ENCODE results near the gene ZEB2.

The ZEB2 gene

DNA sequence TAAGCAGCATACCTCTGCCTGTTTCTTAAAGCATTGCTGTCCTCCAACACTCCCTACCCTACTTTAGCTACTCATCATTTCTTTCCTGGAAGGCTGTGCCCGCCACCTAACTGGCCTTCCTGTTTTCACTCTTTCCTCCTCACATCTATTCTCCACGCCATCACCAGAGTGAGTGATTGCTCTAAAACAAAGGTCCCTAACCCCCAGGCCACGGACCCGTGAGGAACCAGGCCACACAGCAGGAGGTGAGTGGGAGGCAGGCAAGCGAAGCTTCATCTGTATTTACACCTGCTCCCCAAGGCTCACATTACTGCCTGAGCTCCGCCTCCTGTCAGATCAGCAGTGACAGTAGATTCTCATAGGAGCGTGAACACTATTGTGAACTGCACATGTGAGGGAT, 13.3 kb upstream of the ZEB2 start:
- no peak for DNase-seq (ENCODE audit: low read depth)
- no peak overlapping the region for H3K4me3 ChIP-seq (ENCODE audit: low read length)
- TF ChIP-seq, protein P1, sequence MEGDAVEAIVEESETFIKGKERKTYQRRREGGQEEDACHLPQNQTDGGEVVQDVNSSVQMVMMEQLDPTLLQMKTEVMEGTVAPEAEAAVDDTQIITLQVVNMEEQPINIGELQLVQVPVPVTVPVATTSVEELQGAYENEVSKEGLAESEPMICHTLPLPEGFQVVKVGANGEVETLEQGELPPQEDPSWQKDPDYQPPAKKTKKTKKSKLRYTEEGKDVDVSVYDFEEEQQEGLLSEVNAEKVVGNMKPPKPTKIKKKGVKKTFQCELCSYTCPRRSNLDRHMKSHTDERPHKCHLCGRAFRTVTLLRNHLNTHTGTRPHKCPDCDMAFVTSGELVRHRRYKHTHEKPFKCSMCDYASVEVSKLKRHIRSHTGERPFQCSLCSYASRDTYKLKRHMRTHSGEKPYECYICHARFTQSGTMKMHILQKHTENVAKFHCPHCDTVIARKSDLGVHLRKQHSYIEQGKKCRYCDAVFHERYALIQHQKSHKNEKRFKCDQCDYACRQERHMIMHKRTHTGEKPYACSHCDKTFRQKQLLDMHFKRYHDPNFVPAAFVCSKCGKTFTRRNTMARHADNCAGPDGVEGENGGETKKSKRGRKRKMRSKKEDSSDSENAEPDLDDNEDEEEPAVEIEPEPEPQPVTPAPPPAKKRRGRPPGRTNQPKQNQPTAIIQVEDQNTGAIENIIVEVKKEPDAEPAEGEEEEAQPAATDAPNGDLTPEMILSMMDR (conservative IDR thresholded peaks at IDR 0.05; ENCODE audit: low read length) = no peak

DNA sequence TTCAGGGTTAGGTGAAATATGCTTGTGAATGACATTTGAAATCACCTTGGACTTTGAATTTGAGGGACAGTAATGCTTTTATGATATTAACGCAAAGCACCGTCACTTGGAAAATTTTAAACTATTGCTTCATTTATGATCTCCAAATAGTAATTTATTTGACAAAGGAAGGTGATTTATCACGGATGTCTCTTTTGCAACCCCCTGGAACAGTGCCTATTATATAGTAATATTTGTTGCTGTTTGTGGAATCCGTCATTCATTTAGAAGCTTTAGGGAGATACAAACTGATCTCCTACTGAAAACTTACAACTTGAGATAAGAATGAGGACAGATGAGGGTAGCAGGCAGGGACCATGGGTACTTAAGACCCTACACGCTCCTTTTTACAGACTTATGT, 10.7 kb upstream of the ZEB2 start:
- DNase-seq (ENCODE audit: low read depth) = no peak
- TF ChIP-seq, protein P1 (conservative IDR thresholded peaks at IDR 0.05; ENCODE audit: low read length) = no peak
- no peak overlapping the region for H3K4me3 ChIP-seq (ENCODE audit: low read length)

DNA sequence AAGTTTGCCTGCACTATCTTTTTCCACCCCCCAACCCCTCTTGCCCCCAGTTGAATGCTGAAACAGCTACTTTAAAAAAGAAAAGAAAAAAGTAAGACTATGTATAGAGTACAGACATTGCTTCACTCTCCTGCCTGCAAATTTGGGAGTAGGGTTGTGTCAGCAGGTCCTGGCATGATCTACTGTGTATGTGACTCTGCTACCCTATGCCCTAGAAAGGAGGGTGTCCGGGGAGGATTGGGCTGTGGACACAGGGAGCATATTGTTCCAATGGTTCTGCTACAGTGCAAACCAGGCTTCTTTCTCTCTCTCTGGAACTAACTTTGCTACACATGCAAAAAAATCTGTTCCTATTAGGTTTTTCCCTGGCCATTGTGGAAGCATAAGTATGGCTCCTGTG, 9.9 kb upstream of the ZEB2 start:
- TF ChIP-seq, protein P1 (conservative IDR thresholded peaks at IDR 0.05; ENCODE audit: low read length) = no peak
- no peak overlapping the region for H3K4me3 ChIP-seq (ENCODE audit: low read length)
- DNase-seq (ENCODE audit: low read depth) = no peak

DNA sequence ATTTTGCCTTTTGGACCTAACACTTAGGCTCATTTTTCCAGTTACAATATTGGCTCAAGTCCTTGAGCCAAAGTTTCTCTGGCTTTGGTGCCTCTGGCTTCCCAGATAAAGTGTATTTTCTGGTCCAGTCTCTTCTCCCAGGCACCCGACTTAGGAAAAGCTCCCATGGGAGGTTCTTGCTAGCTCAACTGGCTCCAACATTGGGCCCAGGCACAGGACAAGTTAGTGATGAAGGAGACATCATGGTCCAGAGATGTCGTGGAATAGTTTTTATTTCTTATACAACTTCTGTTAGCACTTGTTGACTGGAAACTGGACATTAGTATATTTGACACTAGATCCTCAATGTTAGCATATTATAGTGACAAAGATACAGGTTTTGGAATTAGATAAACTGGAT, 8.2 kb upstream of the ZEB2 start:
- H3K4me3 ChIP-seq (ENCODE audit: low read length) = no peak overlapping the region
- no peak for DNase-seq (ENCODE audit: low read depth)
- TF ChIP-seq, protein P1 (conservative IDR thresholded peaks at IDR 0.05; ENCODE audit: low read length) = no peak

DNA sequence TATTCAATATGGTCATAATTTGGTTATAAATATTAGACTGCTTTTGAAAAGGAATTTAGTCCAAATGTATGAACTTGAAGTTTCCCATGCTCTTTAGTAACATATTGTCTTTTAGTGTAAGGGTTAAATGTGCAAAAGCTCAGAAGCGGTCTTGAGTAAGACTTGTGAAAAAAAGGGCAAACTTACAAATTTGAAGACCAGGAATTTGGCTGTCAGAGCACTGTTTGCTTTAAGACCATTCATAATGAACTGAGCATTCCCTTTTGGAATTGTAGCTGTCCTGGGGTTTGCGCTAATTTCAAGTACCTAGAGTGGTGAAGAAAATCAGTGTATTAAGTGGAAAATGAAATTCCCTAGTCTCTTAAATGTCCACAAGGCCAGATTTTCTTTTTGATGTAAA, 6.9 kb upstream of the ZEB2 start:
- TF ChIP-seq, protein P1 (conservative IDR thresholded peaks at IDR 0.05; ENCODE audit: low read length) = no peak
- H3K4me3 ChIP-seq (ENCODE audit: low read length) = no peak overlapping the region
- DNase-seq (ENCODE audit: low read depth) = no peak

DNA sequence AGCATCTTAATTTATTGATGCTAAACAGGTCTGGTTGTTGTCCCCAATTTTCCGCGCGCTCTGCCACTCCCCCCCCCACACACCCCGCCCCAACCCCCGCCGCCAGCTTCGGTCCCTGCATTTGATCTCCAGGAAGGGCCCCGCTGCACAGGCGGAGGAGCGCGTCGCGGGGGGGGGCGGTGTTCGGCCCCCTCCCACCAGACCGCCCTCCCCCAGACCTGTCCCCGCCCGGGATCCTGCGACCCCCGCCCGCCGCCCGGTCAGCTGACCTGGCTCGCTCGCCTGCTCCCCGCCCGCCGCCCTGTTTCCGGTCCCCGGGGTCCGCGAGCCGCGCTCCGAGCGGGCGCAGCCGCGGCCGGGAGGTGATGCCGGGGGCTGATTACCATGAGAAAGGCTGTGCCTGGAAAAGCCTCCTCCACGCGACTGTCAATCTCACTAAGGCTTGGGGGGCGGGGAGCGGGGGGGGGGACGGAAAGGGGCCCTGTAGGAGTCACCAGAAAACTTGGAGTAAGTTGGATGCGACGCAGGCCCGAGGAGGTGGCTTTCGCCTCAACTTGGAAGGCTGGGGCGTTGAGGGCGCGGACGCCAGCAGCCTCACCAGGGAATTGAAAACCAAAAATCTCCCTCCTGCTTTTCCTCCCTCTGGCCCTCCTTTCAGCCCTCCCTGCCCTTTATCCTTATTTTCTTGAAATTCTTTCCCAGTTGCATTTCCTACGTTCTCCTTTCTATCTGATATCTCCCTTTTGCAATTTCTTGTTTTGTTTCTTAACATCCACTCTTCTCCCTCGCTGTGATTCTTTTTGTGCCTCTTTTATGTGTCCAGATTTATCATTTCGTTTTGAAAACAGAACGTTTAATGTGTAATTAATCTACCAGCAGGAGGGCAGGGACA, 4.4 kb upstream of the ZEB2 start:
- TF ChIP-seq, protein P1 (conservative IDR thresholded peaks at IDR 0.05; ENCODE audit: low read length) = no peak
- DNase-seq (ENCODE audit: low read depth) = no peak
- peak overlapping the region; percentile 72 for H3K4me3 ChIP-seq (ENCODE audit: low read length)

DNA sequence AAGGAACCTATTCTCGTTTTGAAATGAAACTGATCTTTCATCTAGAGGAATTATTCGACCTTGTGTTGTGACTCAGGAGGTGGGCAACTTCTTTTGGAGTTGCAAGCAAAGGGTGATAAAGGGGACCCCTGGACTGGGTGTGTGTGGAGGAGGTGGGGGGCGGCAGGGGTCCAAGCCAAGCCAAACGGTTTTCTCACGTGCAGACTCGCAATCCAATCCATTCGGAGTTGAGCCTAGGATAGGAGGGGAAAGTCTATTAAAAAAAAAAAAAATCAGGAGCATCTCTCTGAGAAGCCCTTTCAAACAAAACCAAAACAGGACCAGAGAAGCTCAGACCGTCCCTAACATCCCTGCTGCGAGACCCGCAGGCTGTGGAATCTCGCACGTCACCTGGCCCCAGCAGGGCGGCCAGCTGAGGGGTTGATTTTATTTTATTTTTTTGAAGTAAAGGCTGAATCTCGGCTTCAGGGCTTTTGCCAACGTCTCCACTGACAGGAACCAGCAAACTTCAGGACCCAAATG, 3.7 kb upstream of the ZEB2 start:
- H3K4me3 ChIP-seq (ENCODE audit: low read length) = peak overlapping the region; percentile 72
- TF ChIP-seq, protein P1 (conservative IDR thresholded peaks at IDR 0.05; ENCODE audit: low read length) = no peak
- DNase-seq (ENCODE audit: low read depth) = no peak

Data from AG10803 (cell line).